Activated T-cell treated with anti-CD3 and anti-CD28 coated beads for 1 hour (primary cell): ENCODE measurements around the gene SRSF12.
A peak's percentile ranks its signal among the peaks of the same experiment; 100 is the strongest.
"Not testable (repeated sequence)": the region's sequence is repeated elsewhere in the genome, so short reads cannot be mapped to it uniquely, and the experiment has no call there.

Experiments used
- DNase-seq: peaks from one replicate; pipeline ENCODE4 v3.0.0-alpha.2; 2020; ENCODE audit warnings: low read depth

SRSF12 gene

GRCh38 chr6:89128256-89128671 lies 10.4 kb upstream of the SRSF12 start:
- DNase-seq = not testable (repeated sequence)

- DNase-seq = no peak
Observed at GRCh38 chr6:89122625-89123024, 4.8 kb upstream of the SRSF12 start.

GRCh38 chr6:89121934-89122333 lies 4.1 kb upstream of the SRSF12 start:
- no peak for DNase-seq

GRCh38 chr6:89120371-89120770 lies 2.5 kb upstream of the SRSF12 start:
- DNase-seq = no peak

GRCh38 chr6:89118931-89119330 lies 1.1 kb upstream of the SRSF12 start:
- DNase-seq = no peak

- DNase-seq = no peak
Observed at GRCh38 chr6:89116702-89117101, 1.2 kb downstream of the SRSF12 start.

- DNase-seq = no peak
Observed at GRCh38 chr6:89111933-89112332, 5.9 kb downstream of the SRSF12 start.

- no peak for DNase-seq
Observed at GRCh38 chr6:89110284-89110683, 7.6 kb downstream of the SRSF12 start.

- no peak for DNase-seq
Observed at GRCh38 chr6:89100114-89100513, 17.8 kb downstream of the SRSF12 start.

- no peak for DNase-seq
Observed at GRCh38 chr6:89098461-89098860, 19.4 kb downstream of the SRSF12 start.

- DNase-seq = no peak
Observed at GRCh38 chr6:89087881-89088280, 30.0 kb downstream of the SRSF12 start.

GRCh38 chr6:89085409-89086205 lies 32.3 kb downstream of the SRSF12 start:
- DNase-seq = no peak

GRCh38 chr6:89084954-89085353 lies 32.9 kb downstream of the SRSF12 start:
- no peak for DNase-seq

- DNase-seq = no peak
Observed at GRCh38 chr6:89084542-89084941, 33.3 kb downstream of the SRSF12 start.

- DNase-seq = no peak
Observed at GRCh38 chr6:89082486-89082891, 35.4 kb downstream of the SRSF12 start.

- peak; percentile 100 for DNase-seq
Observed at GRCh38 chr6:89081423-89082322, 36.2 kb downstream of the SRSF12 start.

GRCh38 chr6:89081129-89081422 lies 36.8 kb downstream of the SRSF12 start:
- no peak for DNase-seq

GRCh38 chr6:89080281-89081128 lies 37.4 kb downstream of the SRSF12 start, which contains the start of gene PNRC1:
PNRC1 (plus strand) TSS chr6:89080751; CDS start chr6:89080895, 144 bp downstream.
- peak; percentile 100 for DNase-seq

- peak; percentile 34 for DNase-seq
Observed at GRCh38 chr6:89079511-89080234, 38.2 kb downstream of the SRSF12 start.

GRCh38 chr6:89073840-89074239 lies 44.0 kb downstream of the SRSF12 start:
- DNase-seq = no peak

GRCh38 chr6:89073014-89073620 lies 44.8 kb downstream of the SRSF12 start:
- DNase-seq = no peak
